Caco-2 (cell line): ENCODE measurements around the gene DLG2. TPM values are rescaled to one million over a fixed set of nuclear protein-coding genes. Genes with fewer than 3 reads are reported as not detected.
A peak's percentile ranks its signal among the peaks of the same experiment; 100 is the strongest.

Experiments used
- BruUV-seq: library from RNA; stranded (reverse); fragments of 400-500 nt; replicated peaks from 2 replicates; lab custom pipeline; 2021; lab: Mats Ljungman, UMichigan
- CTCF ChIA-PET: fragments of 300-600 bp; sonication (Branson Sonifier 250); formaldehyde crosslinking; loops from one replicate; lab custom pipeline; 2022; ENCODE audit warnings: antibody characterized with exemption; lab: Charles Lee
- POLR2A ChIA-PET: fragments of 300-600 bp; sonication (Branson Sonifier 250); formaldehyde crosslinking; loops from one replicate; lab custom pipeline; 2022; ENCODE audit warnings: antibody characterized with exemption; lab: Charles Lee
- DNase-seq, 2 experiments: peaks; one replicate each; pipeline versions ENCODE4 v3.0.0 to v3.0.0-alpha.2; 2020 to 2022
- H3K27me3 ChIP-seq: replicated peaks from 2 replicates; pipeline ENCODE4 v1.6.0; 2011; ENCODE audit warnings: low read length; ENCODE audit not compliant: control insufficient read depth, insufficient read depth
- H3K36me3 ChIP-seq: 2 replicates; pipeline ENCODE4 v1.5.1; 2011; ENCODE audit warnings: low read length; ENCODE audit not compliant: control insufficient read depth, insufficient read depth
- H3K4me1 ChIP-seq: fragments of 250-450 bp; sonication (Bioruptor Pico); 2 replicates; pipeline ENCODE4 v1.5.1; 2020; ENCODE audit warnings: mild to moderate bottlenecking
- H3K4me3 ChIP-seq: 2 replicates; pipeline ENCODE4 v1.5.1; 2011; ENCODE audit warnings: low read depth, mild to moderate bottlenecking, control low read depth, low read length
- H3K9me3 ChIP-seq: fragments of 250-450 bp; sonication (Bioruptor Pico); 2 replicates; pipeline ENCODE4 v1.5.1; 2020; ENCODE audit warnings: mild to moderate bottlenecking, moderate library complexity
- H3K27ac Mint-ChIP-seq: one replicate; pipeline ENCODE4 v1.8.0; 2022; ENCODE audit warnings: mixed read lengths; ENCODE audit not compliant: unreplicated experiment
- H3K27me3 Mint-ChIP-seq: one replicate; pipeline ENCODE4 v1.8.0; 2022; ENCODE audit warnings: mixed read lengths; ENCODE audit not compliant: insufficient read depth, unreplicated experiment
- H3K36me3 Mint-ChIP-seq: one replicate; pipeline ENCODE4 v1.8.0; 2022; ENCODE audit warnings: mild to moderate bottlenecking, mixed read lengths; ENCODE audit not compliant: insufficient read depth, unreplicated experiment
- H3K4me1 Mint-ChIP-seq: one replicate; pipeline ENCODE4 v1.8.0; 2022; ENCODE audit warnings: low read depth, mixed read lengths; ENCODE audit not compliant: unreplicated experiment
- H3K4me3 Mint-ChIP-seq: one replicate; pipeline ENCODE4 v1.8.0; 2022; ENCODE audit warnings: mild to moderate bottlenecking, moderate library complexity, mixed read lengths; ENCODE audit not compliant: unreplicated experiment
- H3K9me3 Mint-ChIP-seq: one replicate; pipeline ENCODE4 v1.8.0; 2022; ENCODE audit warnings: mixed read lengths; ENCODE audit not compliant: unreplicated experiment
- CTCF ChIP-seq, 2 experiments: fragments of 200-600 bp in 1 of 2; IDR thresholded peaks; 1 replicate in 1 of 2; 2 replicates in 1 of 2; pipeline versions ENCODE4 v1.5.1 to v1.8.0; 2011 to 2022; ENCODE audit warnings: antibody characterized with exemption in 1 of 2, control low read depth in 1 of 2, inconsistent platforms in 1 of 2, low read depth in 1 of 2, low read length in 1 of 2, mild to moderate bottlenecking in 1 of 2, moderate library complexity in 1 of 2; ENCODE audit not compliant: insufficient read depth in 1 of 2, severe bottlenecking in 1 of 2, unreplicated experiment in 1 of 2
- intact Hi-C: fragments of 100-400 bp; cut with micrococcal nuclease; formaldehyde crosslinking; loops from one replicate; pipeline ENCODE4 v1.10.0; 2022; ENCODE audit not compliant: unreplicated experiment
- total RNA-seq: library from RNA; stranded (reverse); gene quantifications from 2 replicates; pipeline ENCODE4 v1.2.3, GENCODE V29; 2022

DLG2 gene
- total RNA-seq, 1 experiment from 2014 or later = 21.6 TPM

- Mint-ChIP-seq H3K36me3 (no peaks in the 10 kb centered on the region), H3K27ac (no peak overlapping the region), H3K27me3 (peaks cover 14% of the 10 kb centered on the region), H3K4me3 (no peak overlapping the region), H3K9me3 (peaks cover 5% of the 10 kb centered on the region), H3K4me1 (no peaks in the 10 kb centered on the region)
- Histone ChIP-seq H3K4me3 (no peak overlapping the region), H3K36me3 (no peaks in the 10 kb centered on the region), H3K27me3 (no peaks in the 10 kb centered on the region), H3K4me1 (no peaks in the 10 kb centered on the region), H3K9me3 (no peaks in the 10 kb centered on the region)
- ChIA-PET CTCF (no interaction called here), POLR2A (no interaction called here)
- no TSS peak for BruUV-seq
- no peak for DNase-seq
- intact Hi-C loops = no loop called here
- no peak for TF ChIP-seq CTCF (IDR thresholded peaks at IDR 0.05; ENCODE audit: insufficient read depth in 1 of 2, low read depth in 1 of 2, low read length in 1 of 2, severe bottlenecking in 1 of 2, unreplicated experiment in 1 of 2)
Observed at GRCh38 chr11:83845797-83846196, 1781.3 kb downstream of the DLG2 start.

- no TSS peak for BruUV-seq
- DNase-seq = no peak
- POLR2A ChIA-PET = no interaction called here
- intact Hi-C loops = no loop called here
- TF ChIP-seq CTCF (IDR thresholded peaks at IDR 0.05; ENCODE audit: insufficient read depth in 1 of 2, low read depth in 1 of 2, low read length in 1 of 2, severe bottlenecking in 1 of 2, unreplicated experiment in 1 of 2) = no peak
- CTCF ChIA-PET = no interaction called here
- no peak overlapping the region for H3K4me3 ChIP-seq
- no peaks in the 10 kb centered on the region for H3K9me3 ChIP-seq
- H3K36me3 Mint-ChIP-seq = no peaks in the 10 kb centered on the region
- no peaks in the 10 kb centered on the region for H3K27me3 ChIP-seq
- peaks cover 21% of the 10 kb centered on the region for H3K27me3 Mint-ChIP-seq
- H3K9me3 Mint-ChIP-seq = no peaks in the 10 kb centered on the region
- H3K4me1 ChIP-seq = no peaks in the 10 kb centered on the region
- no peaks in the 10 kb centered on the region for H3K36me3 ChIP-seq
- H3K27ac Mint-ChIP-seq = no peak overlapping the region
- no peaks in the 10 kb centered on the region for H3K4me1 Mint-ChIP-seq
- no peak overlapping the region for H3K4me3 Mint-ChIP-seq
Observed at GRCh38 chr11:83840326-83840725, 1786.8 kb downstream of the DLG2 start.

- Histone ChIP-seq H3K4me1 (no peaks in the 10 kb centered on the region), H3K36me3 (no peaks in the 10 kb centered on the region), H3K4me3 (no peak overlapping the region), H3K27me3 (no peaks in the 10 kb centered on the region), H3K9me3 (no peaks in the 10 kb centered on the region)
- ChIA-PET CTCF (interaction anchor here (0.6 to 2.2 kb wide), 19 partner anchors 8 to 908 kb away, joined by 3 to 17 read pairs (median 4); no protein-coding TSS in a partner anchor), POLR2A (no interaction called here)
- no peaks in the 10 kb centered on the region for H3K36me3 Mint-ChIP-seq
- H3K9me3 Mint-ChIP-seq = no peaks in the 10 kb centered on the region
- no TSS peak for BruUV-seq
- H3K27ac Mint-ChIP-seq = no peak overlapping the region
- intact Hi-C loops = loop anchor here (1.0 to 5.0 kb wide), 9 partner anchors 44 to 727 kb away; no protein-coding TSS in a partner anchor
- DNase-seq = peak; percentile 61 to 68
- H3K27me3 Mint-ChIP-seq = peaks cover 28% of the 10 kb centered on the region
- no peak overlapping the region for H3K4me3 Mint-ChIP-seq
- peak; percentile 95 to 98 for TF ChIP-seq CTCF (IDR thresholded peaks at IDR 0.05; ENCODE audit: insufficient read depth in 1 of 2, low read depth in 1 of 2, low read length in 1 of 2, severe bottlenecking in 1 of 2, unreplicated experiment in 1 of 2)
- H3K4me1 Mint-ChIP-seq = no peaks in the 10 kb centered on the region
Observed at GRCh38 chr11:83836883-83837654, 1790.1 kb downstream of the DLG2 start.
